B cell (primary cell): ENCODE results near the gene PALD1. TPM values are rescaled to one million over a fixed set of nuclear protein-coding genes. Genes with fewer than 3 reads are reported as not detected.

Source experiments
- ATAC-seq: fragments of 200-7000 bp; cut with Tn5 transposase; one replicate; pipeline ENCODE4 v1.10.0; 2021; ENCODE audit warnings: low read depth, mild to moderate bottlenecking, moderate number of reproducible peaks, moderate library complexity
- CTCF ChIA-PET: fragments of 350-600 bp; sonication (Branson Sonifier 250); formaldehyde crosslinking; loops from one replicate; lab custom pipeline; 2021; ENCODE audit warnings: antibody characterized with exemption, inconsistent platforms; lab: Charles Lee
- POLR2A ChIA-PET: fragments of 350-600 bp; sonication (Branson Sonifier 250); formaldehyde crosslinking; loops from one replicate; lab custom pipeline; 2021; ENCODE audit warnings: antibody characterized with exemption; lab: Charles Lee
- DNase-seq: peaks from one replicate; pipeline ENCODE4 v3.0.0; 2013
- H2AFZ ChIP-seq: 2 replicates; pipeline ENCODE4 v1.6.1; 2012; ENCODE audit warnings: mild to moderate bottlenecking, low read depth, low read length; ENCODE audit not compliant: insufficient read depth, poor library complexity, severe bottlenecking
- H3K27ac ChIP-seq, 2 donors: 1 replicate in 1 of 2; 2 replicates in 1 of 2; pipeline ENCODE4 v1.5.1; 2012 to 2013; ENCODE audit warnings: low read length in 2 of 2, mild to moderate bottlenecking in 2 of 2, moderate library complexity in 1 of 2
- H3K27me3 ChIP-seq, 4 experiments: fragments of 200-600 bp in 1 of 4; sonication (generic) in 1 of 4; replicated peaks in 1 of 4; 1 replicate in 2 of 4; 2 replicates in 2 of 4; pipeline versions ENCODE4 v1.6.1 to v1.7.0; 2013 to 2016; ENCODE audit warnings: low read length in 3 of 4, mild to moderate bottlenecking in 2 of 4, mixed read lengths in 1 of 4, moderate library complexity in 1 of 4; ENCODE audit not compliant: insufficient read depth in 4 of 4, control insufficient read depth in 3 of 4; ENCODE audit errors: control extremely low read depth in 1 of 4
- H3K36me3 ChIP-seq, 2 experiments: replicated peaks in 1 of 2; 1 replicate in 1 of 2; 2 replicates in 1 of 2; pipeline versions ENCODE4 v1.6.1 to v1.7.1; 2013; ENCODE audit warnings: low read length in 1 of 2; ENCODE audit not compliant: insufficient read depth in 2 of 2, control insufficient read depth in 1 of 2; ENCODE audit errors: control extremely low read depth in 1 of 2, extremely low read depth in 1 of 2
- H3K4me1 ChIP-seq, 2 donors: fragments of 200-600 bp in 1 of 2; sonication (generic) in 1 of 2; 1 replicate in 1 of 2; 2 replicates in 1 of 2; pipeline versions ENCODE4 v1.5.1 to v1.6.1; 2013 to 2017; ENCODE audit warnings: low read length in 2 of 2; ENCODE audit not compliant: control insufficient read depth in 2 of 2, insufficient read depth in 2 of 2
- H3K4me2 ChIP-seq: replicated peaks from 2 replicates; pipeline ENCODE3; 2012; ENCODE audit warnings: mild to moderate bottlenecking, low read depth, low read length; ENCODE audit not compliant: poor library complexity, severe bottlenecking
- H3K4me3 ChIP-seq, 5 experiments: fragments of 200-600 bp in 1 of 5; sonication (generic) in 1 of 5; 1 replicate in 3 of 5; 2 replicates in 2 of 5; pipeline versions ENCODE4 v1.5.1 to v1.7.0; 2011 to 2016; ENCODE audit warnings: low read length in 4 of 5, mild to moderate bottlenecking in 4 of 5, low read depth in 2 of 5, control low read depth in 1 of 5, moderate library complexity in 1 of 5; ENCODE audit not compliant: insufficient read depth in 1 of 5; ENCODE audit errors: control extremely low read depth in 1 of 5, extremely low read depth in 1 of 5
- H3K79me2 ChIP-seq: fragments of 200-600 bp; sonication (generic); one replicate; pipeline ENCODE4 v1.6.0; 2016; ENCODE audit warnings: low read length; ENCODE audit not compliant: control insufficient read depth, insufficient read depth
- H3K9ac ChIP-seq: fragments of 200-600 bp; sonication (generic); 2 replicates; pipeline ENCODE4 v1.6.1; 2017; ENCODE audit warnings: mild to moderate bottlenecking, low read length, moderate library complexity
- H3K9me3 ChIP-seq, 3 donors: one replicate each; pipeline versions ENCODE4 v1.6.1 to v1.7.1; 2013; ENCODE audit warnings: low read length in 2 of 3; ENCODE audit not compliant: control insufficient read depth in 2 of 3, insufficient read depth in 1 of 3; ENCODE audit errors: control extremely low read depth in 1 of 3
- H4K20me1 ChIP-seq: 2 replicates; pipeline ENCODE4 v1.6.0; 2012; ENCODE audit warnings: mild to moderate bottlenecking, low read length; ENCODE audit not compliant: insufficient read depth, control insufficient read depth, poor library complexity, severe bottlenecking
- H3K27ac Mint-ChIP-seq: one replicate; pipeline ENCODE4 v1.8.0; 2021; ENCODE audit warnings: mixed read lengths
- H3K27me3 Mint-ChIP-seq: one replicate; pipeline ENCODE4 v1.8.0; 2021; ENCODE audit warnings: mixed read lengths
- H3K4me1 Mint-ChIP-seq: one replicate; pipeline ENCODE4 v1.8.0; 2021; ENCODE audit warnings: mixed read lengths
- H3K4me3 Mint-ChIP-seq: one replicate; pipeline ENCODE4 v1.8.0; 2021; ENCODE audit warnings: mixed read lengths
- H3K9me3 Mint-ChIP-seq: one replicate; pipeline ENCODE4 v1.8.0; 2022; ENCODE audit warnings: mixed read lengths; ENCODE audit not compliant: insufficient read depth
- CTCF ChIP-seq: fragments of 200-600 bp; IDR thresholded peaks from one replicate; pipeline ENCODE4 v1.8.0; 2022; ENCODE audit warnings: antibody characterized with exemption, mild to moderate bottlenecking
- EZH2 ChIP-seq: IDR thresholded peaks from 2 replicates; pipeline ENCODE4 v1.6.1; 2012; ENCODE audit warnings: borderline replicate concordance, low read depth, mild to moderate bottlenecking, moderate library complexity, low read length; ENCODE audit not compliant: insufficient read depth, poor library complexity, severe bottlenecking
- WGBS: methylation state at CpG from one replicate; pipeline ENCODE4 v1.1.5; 2013; ENCODE audit warnings: missing lambda C conversion rate; ENCODE audit not compliant: insufficient coverage; 5-methylcytosine and 5-hydroxymethylcytosine counted together
- intact Hi-C: fragments of 100-400 bp; cut with micrococcal nuclease; formaldehyde crosslinking; loops from one replicate; pipeline ENCODE4 v1.10.0; 2022
- polyA plus RNA-seq: library from polyadenylated mRNA; depleted of rRNA; stranded (reverse); fragments of >200 nt; gene quantifications from 2 replicates; pipeline ENCODE4 v1.2.3, GENCODE V29; 2012
- total RNA-seq, 2 donors: library from RNA; stranded (reverse); fragments of 120-200 nt in 1 of 2; gene quantifications; 1 replicate in 1 of 2; 2 replicates in 1 of 2; pipeline versions ENCODE4 v1.2.3 to v1.2.4, GENCODE V29; 2013 to 2022

The PALD1 gene
- total and polyA plus RNA-seq, 2 donors (not counting 1 experiment from before 2014, with no cell fraction given), result 2.2 to 2.8 TPM

- Mint-ChIP-seq H3K4me1 (peaks cover 28% of the 10 kb centered on the region), H3K9me3 (no peaks in the 10 kb centered on the region), H3K27me3 (no peaks in the 10 kb centered on the region), H3K4me3 (no peak overlapping the region), H3K27ac (no peak overlapping the region)
- H4K20me1 ChIP-seq, result no peaks in the 10 kb centered on the region
- 94% methylated on average over 8 of the region's 12 CpGs for WGBS
- no peak for DNase-seq
- intact Hi-C loops, result no loop called here
- peaks cover 0 to 5% (median 0%) of the 10 kb centered on the region in 4 experiments for H3K27me3 ChIP-seq
- ATAC-seq, result no peak
- CTCF ChIA-PET, result no interaction called here
- H2AFZ ChIP-seq, result no peak overlapping the region
- peaks cover 24 to 26% of the 10 kb centered on the region in 2 donors for H3K4me1 ChIP-seq
- H3K4me3 ChIP-seq, result no peak overlapping the region
- no peak overlapping the region for H3K27ac ChIP-seq
- H3K9ac ChIP-seq, result no peak overlapping the region
- H3K9me3 ChIP-seq, result no peaks in the 10 kb centered on the region
- POLR2A ChIA-PET, result no interaction called here
- no peak overlapping the region for H3K4me2 ChIP-seq
- TF ChIP-seq CTCF, result no peak
- no peak for TF ChIP-seq EZH2
- no peaks in the 10 kb centered on the region for H3K36me3 ChIP-seq
- H3K79me2 ChIP-seq, result peaks cover 29% of the 10 kb centered on the region
These were observed 26.2 kb downstream of the PALD1 start for GRCh38 chr10:70504521-70505358.

- DNase-seq (no peak), ATAC-seq (no peak)
- Mint-ChIP-seq H3K9me3 (no peaks in the 10 kb centered on the region), H3K4me3 (no peak overlapping the region), H3K27me3 (no peaks in the 10 kb centered on the region), H3K4me1 (peaks cover 22% of the 10 kb centered on the region), H3K27ac (no peak overlapping the region)
- Histone ChIP-seq H4K20me1 (no peaks in the 10 kb centered on the region), H3K4me3 (no peak overlapping the region), H3K27me3 (peaks cover 0 to 5% (median 0%) of the 10 kb centered on the region in 4 experiments), H3K27ac (no peak overlapping the region), H3K9me3 (no peaks in the 10 kb centered on the region), H2AFZ (no peak overlapping the region), H3K36me3 (no peaks in the 10 kb centered on the region), H3K4me2 (no peak overlapping the region), H3K9ac (no peak overlapping the region), H3K4me1 (peaks cover 16% of the 10 kb centered on the region in 2 donors), H3K79me2 (peaks cover 18% of the 10 kb centered on the region)
- WGBS, result 83% methylated on average over 8 of the region's 9 CpGs
- intact Hi-C loops, result no loop called here
- no peak for TF ChIP-seq CTCF
- ChIA-PET CTCF (no interaction called here), POLR2A (no interaction called here)
These were observed 27.3 kb downstream of the PALD1 start for GRCh38 chr10:70505908-70506307.
